Ishikawa (cell line): ENCODE results near the gene GABRG3.

Experiments
- CEBPB ChIP-seq: IDR thresholded peaks from 2 replicates; pipeline ENCODE4 v1.6.1; 2012
- CREB1 ChIP-seq: IDR thresholded peaks from 2 replicates; pipeline ENCODE4 v1.6.1; 2012; ENCODE audit warnings: low read depth
- EGR1 ChIP-seq: IDR thresholded peaks from 2 replicates; pipeline ENCODE4 v1.6.1; 2012
- EP300 ChIP-seq: IDR thresholded peaks from 2 replicates; pipeline ENCODE4 v1.6.1; 2012; ENCODE audit warnings: borderline replicate concordance
- FOXM1 ChIP-seq: IDR thresholded peaks from 2 replicates; pipeline ENCODE4 v1.6.1; 2012; ENCODE audit warnings: low read depth, borderline replicate concordance
- MAX ChIP-seq: IDR thresholded peaks from 2 replicates; pipeline ENCODE4 v1.6.1; 2012
- NFIC ChIP-seq: IDR thresholded peaks from 2 replicates; pipeline ENCODE4 v1.6.1; 2012
- RAD21 ChIP-seq: IDR thresholded peaks from 2 replicates; pipeline ENCODE4 v1.6.1; 2012; ENCODE audit warnings: low read depth
- REST ChIP-seq: IDR thresholded peaks from 2 replicates; pipeline ENCODE4 v1.6.1; 2012; ENCODE audit warnings: low read depth, mild to moderate bottlenecking
- TAF1 ChIP-seq: IDR thresholded peaks from 2 replicates; pipeline ENCODE4 v1.6.1; 2012; ENCODE audit warnings: low read depth, mild to moderate bottlenecking
- TCF12 ChIP-seq: IDR thresholded peaks from 2 replicates; pipeline ENCODE4 v1.6.1; 2012; ENCODE audit warnings: low read depth
- TEAD4 ChIP-seq: IDR thresholded peaks from 2 replicates; pipeline ENCODE4 v1.6.1; 2012
- USF1 ChIP-seq: IDR thresholded peaks from 2 replicates; pipeline ENCODE4 v1.6.1; 2012
- YY1 ChIP-seq: IDR thresholded peaks from 2 replicates; pipeline ENCODE4 v1.6.1; 2012; ENCODE audit warnings: low read depth
- ZBTB7A ChIP-seq: IDR thresholded peaks from 2 replicates; pipeline ENCODE4 v1.6.1; 2012; ENCODE audit warnings: low read depth

Gene GABRG3

GRCh38 chr15:27064080-27064479, 93.1 kb downstream of the GABRG3 start:
- TF ChIP-seq FOXM1 (no peak), CREB1 (no peak), USF1 (no peak), YY1 (no peak), MAX (no peak), RAD21 (no peak), TAF1 (no peak), EGR1 (no peak), CEBPB (no peak), NFIC (no peak), TEAD4 (no peak), TCF12 (no peak)

GRCh38 chr15:27065151-27065550, 94.2 kb downstream of the GABRG3 start:
- TF ChIP-seq ZBTB7A: no peak
- no peak for TF ChIP-seq TCF12
- TF ChIP-seq MAX: no peak
- no peak for TF ChIP-seq RAD21
- no peak for TF ChIP-seq NFIC
- TF ChIP-seq TAF1: no peak
- no peak for TF ChIP-seq CEBPB
- TF ChIP-seq FOXM1: no peak
- TF ChIP-seq EP300: no peak
- no peak for TF ChIP-seq TEAD4
- TF ChIP-seq REST: no peak
- TF ChIP-seq CREB1: no peak
- TF ChIP-seq USF1: no peak
- no peak for TF ChIP-seq EGR1
- TF ChIP-seq YY1: no peak

DNA sequence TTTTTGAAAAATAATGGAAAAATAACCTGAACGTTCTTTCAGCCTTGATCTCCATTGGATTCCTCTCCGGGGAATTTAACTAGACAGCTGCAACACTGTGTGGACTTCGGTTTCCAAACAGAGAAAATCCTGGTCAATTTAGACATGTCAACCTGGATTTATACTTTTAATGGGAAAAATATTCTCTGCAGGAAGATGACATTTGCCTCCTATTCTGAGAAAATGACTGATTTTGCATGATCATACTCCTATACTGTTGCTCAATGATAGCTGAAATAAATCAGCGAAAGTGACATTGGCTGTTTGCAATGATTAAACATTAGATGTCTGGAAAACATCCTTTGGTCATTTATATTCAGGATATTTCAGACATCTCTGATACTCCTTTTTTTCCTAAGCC, 94.8 kb downstream of the GABRG3 start:
- TF ChIP-seq FOXM1: no peak
- no peak for TF ChIP-seq NFIC
- no peak for TF ChIP-seq USF1
- TF ChIP-seq YY1: no peak
- TF ChIP-seq RAD21: no peak
- no peak for TF ChIP-seq CEBPB
- no peak for TF ChIP-seq REST
- no peak for TF ChIP-seq TCF12
- no peak for TF ChIP-seq EGR1
- TF ChIP-seq EP300: no peak
- TF ChIP-seq MAX: no peak
- no peak for TF ChIP-seq ZBTB7A
- TF ChIP-seq CREB1: no peak
- no peak for TF ChIP-seq TEAD4
- TF ChIP-seq TAF1: no peak

- TF ChIP-seq TAF1: no peak
- no peak for TF ChIP-seq MAX
- no peak for TF ChIP-seq ZBTB7A
- TF ChIP-seq YY1: no peak
- TF ChIP-seq CREB1: no peak
- no peak for TF ChIP-seq TEAD4
- TF ChIP-seq FOXM1: no peak
- no peak for TF ChIP-seq CEBPB
- no peak for TF ChIP-seq EP300
- TF ChIP-seq REST: no peak
- no peak for TF ChIP-seq USF1
- TF ChIP-seq RAD21: no peak
- TF ChIP-seq NFIC: no peak
- TF ChIP-seq EGR1: no peak
Measured at GRCh38 chr15:27066446-27066845, 95.5 kb downstream of the GABRG3 start.
